Measurements from ENCODE around the gene ARIH1.

DNA sequence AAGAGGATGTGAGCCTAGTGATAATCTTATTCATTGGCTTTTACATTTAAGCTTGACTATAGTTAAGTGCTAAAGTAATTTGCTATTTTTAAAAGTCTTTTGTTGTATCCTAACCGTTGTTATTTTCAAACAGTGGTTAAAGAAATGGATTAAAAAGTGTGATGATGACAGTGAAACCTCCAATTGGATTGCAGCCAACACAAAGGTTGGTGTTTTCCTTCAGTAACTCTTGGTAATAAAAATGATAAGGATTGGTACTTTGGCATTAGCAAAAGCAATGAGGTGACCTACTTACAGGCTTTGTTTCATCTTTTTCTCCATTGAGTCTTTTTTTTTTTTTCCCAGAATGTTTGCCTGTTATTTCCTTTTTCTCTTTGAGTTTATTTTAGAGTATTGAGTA lies 92.8 kb downstream of the ARIH1 start:
- no peak for TF ChIP-seq POLR2AphosphoS5 (IDR thresholded peaks at IDR 0.05)
- TF ChIP-seq, protein P1, sequence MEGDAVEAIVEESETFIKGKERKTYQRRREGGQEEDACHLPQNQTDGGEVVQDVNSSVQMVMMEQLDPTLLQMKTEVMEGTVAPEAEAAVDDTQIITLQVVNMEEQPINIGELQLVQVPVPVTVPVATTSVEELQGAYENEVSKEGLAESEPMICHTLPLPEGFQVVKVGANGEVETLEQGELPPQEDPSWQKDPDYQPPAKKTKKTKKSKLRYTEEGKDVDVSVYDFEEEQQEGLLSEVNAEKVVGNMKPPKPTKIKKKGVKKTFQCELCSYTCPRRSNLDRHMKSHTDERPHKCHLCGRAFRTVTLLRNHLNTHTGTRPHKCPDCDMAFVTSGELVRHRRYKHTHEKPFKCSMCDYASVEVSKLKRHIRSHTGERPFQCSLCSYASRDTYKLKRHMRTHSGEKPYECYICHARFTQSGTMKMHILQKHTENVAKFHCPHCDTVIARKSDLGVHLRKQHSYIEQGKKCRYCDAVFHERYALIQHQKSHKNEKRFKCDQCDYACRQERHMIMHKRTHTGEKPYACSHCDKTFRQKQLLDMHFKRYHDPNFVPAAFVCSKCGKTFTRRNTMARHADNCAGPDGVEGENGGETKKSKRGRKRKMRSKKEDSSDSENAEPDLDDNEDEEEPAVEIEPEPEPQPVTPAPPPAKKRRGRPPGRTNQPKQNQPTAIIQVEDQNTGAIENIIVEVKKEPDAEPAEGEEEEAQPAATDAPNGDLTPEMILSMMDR (IDR thresholded peaks at IDR 0.05 in 8 of 11, conservative IDR thresholded peaks at IDR 0.05 in 3 of 11): no peak

Data from spleen (tissue), 7 donors.